HepG2 (cell line): Measurements from ENCODE around the gene RASA3.

Experiments used
- DPF2 ChIP-seq: sonication (generic); formaldehyde crosslinking; IDR thresholded peaks from 2 replicates; pipeline ENCODE4 v1.4.0; 2020; ENCODE audit warnings: mild to moderate bottlenecking, low read depth, missing genetic modification reagents, borderline replicate concordance
- ERF ChIP-seq: IDR thresholded peaks from 2 replicates; pipeline ENCODE4 v1.6.1; 2018; ENCODE audit warnings: missing biosample characterization, missing genetic modification reagents
- FOXJ3 ChIP-seq: sonication (generic); formaldehyde crosslinking; IDR thresholded peaks from 2 replicates; pipeline ENCODE4 v1.4.0; 2020; ENCODE audit warnings: missing genetic modification reagents, mild to moderate bottlenecking, borderline replicate concordance
- HMG20A ChIP-seq: IDR thresholded peaks from 2 replicates; pipeline ENCODE4 v1.6.1; 2016; ENCODE audit warnings: borderline replicate concordance
- MYC ChIP-seq: sonication (generic); formaldehyde crosslinking; IDR thresholded peaks from 2 replicates; pipeline ENCODE4 v1.9.0; 2021; ENCODE audit warnings: missing genetic modification reagents, borderline replicate concordance
- NCOA1 ChIP-seq: sonication (generic); formaldehyde crosslinking; IDR thresholded peaks from 2 replicates; pipeline ENCODE4 v1.9.0; 2021; ENCODE audit warnings: missing genetic modification reagents
- POLR2AphosphoS2 ChIP-seq: IDR thresholded peaks from 2 replicates; pipeline ENCODE4 v1.6.1; 2011; ENCODE audit warnings: low read depth, low read length, improper control_type of control experiment
- SP1 ChIP-seq, 2 experiments: fragments of 450-650 bp in 1 of 2; sonication (generic) in 1 of 2; formaldehyde crosslinking in 1 of 2; IDR thresholded peaks; 2 replicates each; pipeline versions ENCODE4 v1.4.0 to v1.6.1; 2016 to 2020; ENCODE audit warnings: missing genetic modification reagents in 1 of 2

GRCh38 chr13:114020750-114021463, 111.5 kb downstream of the RASA3 start:
- TF ChIP-seq MYC (CRISPR knock-in tag) = no peak
- TF ChIP-seq ERF = no peak
- no peak for TF ChIP-seq FOXJ3 (CRISPR knock-in tag)
- no peak for TF ChIP-seq HMG20A
- no peak for TF ChIP-seq NCOA1 (CRISPR knock-in tag)
- TF ChIP-seq SP1 (IDR thresholded peaks at IDR 0.05) = no peak
- TF ChIP-seq SP1 (CRISPR knock-in tag; IDR thresholded peaks at IDR 0.05) = no peak
- TF ChIP-seq POLR2AphosphoS2 = no peak
- TF ChIP-seq DPF2 = no peak
